Transverse colon (tissue), 4 donors: ENCODE measurements around the gene DLK2. TPM values are rescaled to one million over a fixed set of nuclear protein-coding genes. Genes with fewer than 3 reads are reported as not detected.

Experiments
- DNase-seq: peaks from one replicate; pipeline ENCODE4 v3.0.0-alpha.2; 2019
- H3K27ac ChIP-seq, 4 donors: fragments of 200-600 bp; sonication (generic); 2 replicates each; pipeline ENCODE4 v1.5.1; 2016 to 2018; ENCODE audit warnings: inconsistent platforms in 4 of 4
- H3K27me3 ChIP-seq: fragments of 200-600 bp; sonication (generic); 2 replicates; pipeline ENCODE4 v1.5.1; 2017; ENCODE audit warnings: inconsistent platforms
- H3K36me3 ChIP-seq, 4 donors: fragments of 200-600 bp; sonication (generic); 2 replicates each; pipeline ENCODE4 v1.5.1; 2017 to 2019; ENCODE audit warnings: inconsistent platforms in 4 of 4
- H3K4me1 ChIP-seq, 4 donors: fragments of 200-600 bp; sonication (generic); 2 replicates each; pipeline ENCODE4 v1.5.1; 2017 to 2020; ENCODE audit warnings: inconsistent platforms in 4 of 4
- H3K4me3 ChIP-seq, 4 donors: fragments of 200-600 bp; sonication (generic); 1 replicate in 1 of 4; 2 replicates in 3 of 4; pipeline versions ENCODE4 v1.5.1 to v1.6.1; 2017 to 2019; ENCODE audit warnings: inconsistent platforms in 4 of 4
- H3K9me3 ChIP-seq, 2 donors: fragments of 200-600 bp; sonication (generic); 2 replicates each; pipeline ENCODE4 v1.5.1; 2017 to 2019; ENCODE audit warnings: inconsistent platforms in 2 of 2
- EP300 ChIP-seq: sonication (generic); formaldehyde crosslinking; IDR thresholded peaks from one replicate; pipeline ENCODE4 v1.6.1; 2017; ENCODE audit warnings: antibody characterized with exemption, low read depth
- POLR2A ChIP-seq: fragments of 450-650 bp; IDR thresholded peaks from one replicate; pipeline ENCODE4 v1.6.1; 2016; ENCODE audit warnings: antibody characterized with exemption, mild to moderate bottlenecking, moderate library complexity
- POLR2AphosphoS5 ChIP-seq, 3 donors: sonication (generic); formaldehyde crosslinking; IDR thresholded peaks; one replicate each; pipeline ENCODE4 v1.6.1; 2016; ENCODE audit warnings: antibody characterized with exemption in 3 of 3
- WGBS, 2 donors: methylation state at CpG; one replicate each; pipeline ENCODE4 v1.1.5; 2018; ENCODE audit warnings: low coverage in 1 of 2; 5-methylcytosine and 5-hydroxymethylcytosine counted together
- in situ Hi-C, 4 donors: fragments of 200-750 bp; cut with MboI; loops; one replicate each; pipeline versions ENCODE4 v1.15.0 to v1.15.1; 2017; ENCODE audit warnings: low sequenced_read_pairs in 3 of 4, low pct_ligation_motif_present in 1 of 4, low pct_unique_long_range_greater_than_20kb in 1 of 4
- intact Hi-C: fragments of 100-400 bp; cut with DNase I; formaldehyde crosslinking; loops from one replicate; pipeline ENCODE4 v1.15.1; 2023; ENCODE audit warnings: low total_unique reads
- total RNA-seq, 4 donors: library from RNA; depleted of rRNA; stranded (reverse); fragments of >200 nt; gene quantifications; one replicate each; pipeline ENCODE4 v1.1.0, GENCODE V29; 2016
- TF ChIP-seq, protein P1 (sequence below), 5 experiments: fragments of 200-600 bp in 3 of 5; fragments of 450-650 bp in 2 of 5; sonication (generic) in 3 of 5; IDR thresholded peaks; 1 replicate in 2 of 5; 2 replicates in 3 of 5; pipeline ENCODE4 v1.5.1; 2016 to 2017; ENCODE audit warnings: antibody characterized with exemption in 5 of 5, inconsistent platforms in 3 of 5, mild to moderate bottlenecking in 2 of 5, moderate library complexity in 1 of 5

DLK2 gene
- 1 to 10 TPM in 1 of 4 donors, under 1 TPM in 1, not detected in 2; 0.95 to 1.1 TPM for total RNA-seq

DNA sequence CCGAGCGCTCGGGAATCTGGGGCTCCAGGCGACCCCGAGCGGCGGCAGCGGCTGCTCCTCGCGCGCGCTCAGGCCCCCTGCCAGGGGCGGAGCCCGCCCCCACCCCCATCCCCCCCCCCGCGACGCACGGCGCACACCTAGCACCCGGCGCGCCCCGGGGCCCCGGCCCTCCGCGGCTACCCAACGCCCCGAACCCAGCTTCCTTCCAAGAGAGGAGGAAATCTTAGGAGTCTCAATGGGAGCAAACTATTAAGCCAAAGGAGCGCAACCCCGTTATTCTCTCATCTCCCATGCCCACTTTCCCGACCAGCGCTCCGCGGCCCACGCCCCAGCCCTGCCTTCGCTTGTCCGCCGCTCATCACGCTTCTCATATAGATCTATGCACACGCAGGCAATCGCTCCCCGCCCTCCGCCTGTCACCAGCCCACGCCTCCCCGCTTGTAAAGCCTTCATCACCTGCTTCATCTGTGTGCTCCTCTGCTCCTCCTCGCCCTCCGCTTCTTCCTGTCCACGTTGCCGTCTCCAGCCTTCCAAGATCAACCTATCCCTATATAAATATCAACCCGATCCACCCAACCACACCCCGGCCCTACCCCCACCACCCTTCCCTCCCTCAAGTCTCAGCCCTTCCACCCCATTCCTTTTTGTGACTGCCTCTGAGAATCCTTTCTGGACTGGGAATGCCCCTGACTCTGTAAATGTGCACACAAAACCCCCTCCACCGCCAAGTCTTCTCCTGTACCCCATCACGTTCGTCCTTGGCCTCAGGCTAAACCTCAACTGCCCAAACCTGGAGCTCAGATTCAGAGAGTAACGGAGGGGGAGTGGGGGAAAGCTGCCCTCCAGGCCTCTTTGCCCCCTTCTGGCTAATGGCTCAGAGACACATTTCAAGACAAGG is at the start of gene DLK2:
TSS of gene DLK2 (minus strand) at position 18 of the 898 bp plus-strand sequence. CDS start 723 bp downstream, outside the sequence.
- in situ Hi-C loops: no loop called here
- WGBS, 2 donors: 3 to 4% methylated on average over 13 to 42 of the region's 55 CpGs

DNA sequence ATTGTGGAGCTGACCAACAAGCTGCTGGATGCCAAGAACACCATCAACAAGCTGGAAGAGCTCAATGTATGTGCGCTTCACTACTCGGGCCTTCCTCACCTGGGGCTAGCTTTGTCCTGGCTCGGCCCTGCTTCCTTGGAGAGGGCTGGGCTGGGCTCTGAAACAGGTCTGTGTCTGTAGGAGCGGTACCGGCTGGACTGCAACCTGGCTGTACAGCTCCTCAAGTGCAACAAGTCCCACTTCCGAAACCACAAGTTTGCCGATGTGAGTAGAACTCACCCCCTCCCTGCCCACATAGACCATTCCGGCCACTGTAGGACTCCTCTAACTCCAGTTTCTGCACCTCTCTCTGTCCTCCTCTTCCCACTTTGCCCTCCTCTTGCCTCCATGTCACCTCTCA is 48.1 kb upstream of the DLK2 start:
- Histone ChIP-seq H3K9me3 (no peaks in the 10 kb centered on the region), H3K27me3 (peaks cover 4% of the 10 kb centered on the region), H3K36me3 (peaks cover 0 to 21% (median 14%) of the 10 kb centered on the region in 4 donors), H3K27ac (no peak overlapping the region), H3K4me3 (no peak overlapping the region), H3K4me1 (peaks cover 0 to 3% (median 2%) of the 10 kb centered on the region in 4 donors)
- TF ChIP-seq POLR2A (no peak), EP300 (no peak), POLR2AphosphoS5 (IDR thresholded peaks at IDR 0.05) (no peak)
- TF ChIP-seq, protein P1, sequence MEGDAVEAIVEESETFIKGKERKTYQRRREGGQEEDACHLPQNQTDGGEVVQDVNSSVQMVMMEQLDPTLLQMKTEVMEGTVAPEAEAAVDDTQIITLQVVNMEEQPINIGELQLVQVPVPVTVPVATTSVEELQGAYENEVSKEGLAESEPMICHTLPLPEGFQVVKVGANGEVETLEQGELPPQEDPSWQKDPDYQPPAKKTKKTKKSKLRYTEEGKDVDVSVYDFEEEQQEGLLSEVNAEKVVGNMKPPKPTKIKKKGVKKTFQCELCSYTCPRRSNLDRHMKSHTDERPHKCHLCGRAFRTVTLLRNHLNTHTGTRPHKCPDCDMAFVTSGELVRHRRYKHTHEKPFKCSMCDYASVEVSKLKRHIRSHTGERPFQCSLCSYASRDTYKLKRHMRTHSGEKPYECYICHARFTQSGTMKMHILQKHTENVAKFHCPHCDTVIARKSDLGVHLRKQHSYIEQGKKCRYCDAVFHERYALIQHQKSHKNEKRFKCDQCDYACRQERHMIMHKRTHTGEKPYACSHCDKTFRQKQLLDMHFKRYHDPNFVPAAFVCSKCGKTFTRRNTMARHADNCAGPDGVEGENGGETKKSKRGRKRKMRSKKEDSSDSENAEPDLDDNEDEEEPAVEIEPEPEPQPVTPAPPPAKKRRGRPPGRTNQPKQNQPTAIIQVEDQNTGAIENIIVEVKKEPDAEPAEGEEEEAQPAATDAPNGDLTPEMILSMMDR (IDR thresholded peaks at IDR 0.05): no peak
- WGBS, 2 donors: 91 to 100% methylated on average over 1 to 8 of the region's 8 CpGs
- in situ Hi-C loops (loop anchor here in 1 of 4 donors (5.0 kb wide), 1 partner anchor 51 kb away; no protein-coding TSS in a partner anchor), intact Hi-C loops (loop anchor here (10.0 kb wide), 1 partner anchor 139 kb away; the partner anchor contains the start of gene ZNF318)
- no peak for DNase-seq

More for the DNA sequence above, at the start of gene DLK2:
- Histone ChIP-seq H3K4me1 (peaks cover 0 to 19% (median 17%) of the 10 kb centered on the region in 4 donors), H3K9me3 (no peaks in the 10 kb centered on the region), H3K36me3 (no peaks in the 10 kb centered on the region), H3K27me3 (peaks cover 60% of the 10 kb centered on the region), H3K27ac (peak within 1 kb of the TSS in 1 of 4 donors; percentile 9), H3K4me3 (peak within 1 kb of the TSS; percentile 26 to 69 (median 47))
- peak; percentile 24 for DNase-seq
- TF ChIP-seq POLR2AphosphoS5 (IDR thresholded peaks at IDR 0.05) (no peak), POLR2A (no peak), EP300 (no peak)
- TF ChIP-seq, protein P1 (IDR thresholded peaks at IDR 0.05): no peak
- intact Hi-C loops: no loop called here

DNA sequence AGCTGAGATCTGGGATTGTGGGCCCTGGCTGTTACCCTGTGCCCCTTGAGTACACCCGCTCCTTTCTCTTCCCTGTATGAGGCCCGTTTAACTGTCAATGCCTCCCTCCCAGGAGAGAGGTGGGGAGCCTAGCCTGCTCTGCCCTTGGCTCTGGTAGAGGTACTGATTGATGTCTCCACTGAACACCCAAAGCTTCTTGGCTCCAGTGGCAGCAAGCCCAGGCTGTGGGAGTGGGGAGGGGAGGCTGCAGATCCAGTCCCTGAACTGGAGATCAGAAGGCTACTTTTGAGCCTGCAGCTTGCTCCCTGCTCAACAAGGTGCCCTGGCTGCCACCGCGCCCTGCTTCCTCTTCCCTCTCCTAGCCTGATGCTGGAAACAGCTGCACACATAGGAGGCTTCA is 47.3 kb upstream of the DLK2 start:
- Histone ChIP-seq H3K27me3 (no peaks in the 10 kb centered on the region), H3K36me3 (peaks cover 0 to 22% (median 14%) of the 10 kb centered on the region in 4 donors), H3K4me3 (no peak overlapping the region), H3K9me3 (no peaks in the 10 kb centered on the region), H3K27ac (no peak overlapping the region), H3K4me1 (peaks cover 0 to 3% (median 2%) of the 10 kb centered on the region in 4 donors)
- TF ChIP-seq POLR2AphosphoS5 (IDR thresholded peaks at IDR 0.05) (no peak), EP300 (no peak)
- TF ChIP-seq, protein P1 (IDR thresholded peaks at IDR 0.05): no peak
- in situ Hi-C loops (loop anchor here in 1 of 4 donors (5.0 kb wide), 1 partner anchor 50 kb away; no protein-coding TSS in a partner anchor), intact Hi-C loops (loop anchor here (10.0 kb wide), 1 partner anchor 138 kb away; the partner anchor contains the start of gene ZNF318)
- WGBS, 2 donors: 85 to 100% methylated on average over 2 to 4 of the region's 4 CpGs
- DNase-seq: no peak

GRCh38 chr6:43500921-43501320 is 45.6 kb upstream of the DLK2 start:
- no peak for DNase-seq
- Histone ChIP-seq H3K27ac (no peak overlapping the region), H3K9me3 (no peaks in the 10 kb centered on the region), H3K27me3 (no peaks in the 10 kb centered on the region), H3K4me1 (peaks cover 0 to 6% (median 2%) of the 10 kb centered on the region in 4 donors), H3K4me3 (no peak overlapping the region), H3K36me3 (peaks cover 0 to 22% (median 14%) of the 10 kb centered on the region in 4 donors)
- WGBS, 2 donors: 95 to 97% methylated on average over 3 of the region's 3 CpGs
- TF ChIP-seq, protein P1 (IDR thresholded peaks at IDR 0.05): no peak
- TF ChIP-seq POLR2AphosphoS5 (IDR thresholded peaks at IDR 0.05): no peak
- TF ChIP-seq POLR2A: no peak
- no peak for TF ChIP-seq EP300
- intact Hi-C loops (loop anchor here (10.0 kb wide), 1 partner anchor 136 kb away; the partner anchor contains the start of gene ZNF318), in situ Hi-C loops (loop anchor here in 1 of 4 donors (5.0 kb wide), 1 partner anchor 49 kb away; no protein-coding TSS in a partner anchor)
